ENCODE measurements around the gene LRP1B.

The LRP1B gene

DNA sequence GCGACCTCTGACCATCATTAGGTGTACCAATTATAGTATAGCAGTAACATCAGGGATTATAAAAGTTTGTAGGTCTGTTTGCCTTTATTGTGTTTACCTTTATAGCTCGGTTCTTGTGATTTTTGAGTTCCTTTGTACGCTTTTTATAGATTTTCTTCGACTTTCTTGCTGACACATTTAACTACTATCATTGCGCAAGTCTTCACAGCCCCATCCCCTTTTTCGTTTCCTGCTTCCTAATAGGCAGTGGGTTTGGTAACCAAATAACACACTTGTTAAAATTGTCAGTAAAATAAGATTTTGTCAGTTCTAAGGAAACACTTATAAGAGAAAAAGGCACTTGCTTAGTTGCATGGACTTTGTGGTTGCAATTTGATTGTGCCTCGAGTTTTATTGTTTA lies 541.5 kb downstream of the LRP1B start (continued):
- TF ChIP-seq, protein P1, sequence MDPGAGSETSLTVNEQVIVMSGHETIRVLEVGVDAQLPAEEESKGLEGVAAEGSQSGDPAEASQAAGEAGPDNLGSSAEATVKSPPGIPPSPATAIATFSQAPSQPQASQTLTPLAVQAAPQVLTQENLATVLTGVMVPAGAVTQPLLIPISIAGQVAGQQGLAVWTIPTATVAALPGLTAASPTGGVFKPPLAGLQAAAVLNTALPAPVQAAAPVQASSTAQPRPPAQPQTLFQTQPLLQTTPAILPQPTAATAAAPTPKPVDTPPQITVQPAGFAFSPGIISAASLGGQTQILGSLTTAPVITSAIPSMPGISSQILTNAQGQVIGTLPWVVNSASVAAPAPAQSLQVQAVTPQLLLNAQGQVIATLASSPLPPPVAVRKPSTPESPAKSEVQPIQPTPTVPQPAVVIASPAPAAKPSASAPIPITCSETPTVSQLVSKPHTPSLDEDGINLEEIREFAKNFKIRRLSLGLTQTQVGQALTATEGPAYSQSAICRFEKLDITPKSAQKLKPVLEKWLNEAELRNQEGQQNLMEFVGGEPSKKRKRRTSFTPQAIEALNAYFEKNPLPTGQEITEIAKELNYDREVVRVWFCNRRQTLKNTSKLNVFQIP (CRISPR knock-in tag; IDR thresholded peaks at IDR 0.05; ENCODE audit: borderline replicate concordance, low read depth): no peak

DNA sequence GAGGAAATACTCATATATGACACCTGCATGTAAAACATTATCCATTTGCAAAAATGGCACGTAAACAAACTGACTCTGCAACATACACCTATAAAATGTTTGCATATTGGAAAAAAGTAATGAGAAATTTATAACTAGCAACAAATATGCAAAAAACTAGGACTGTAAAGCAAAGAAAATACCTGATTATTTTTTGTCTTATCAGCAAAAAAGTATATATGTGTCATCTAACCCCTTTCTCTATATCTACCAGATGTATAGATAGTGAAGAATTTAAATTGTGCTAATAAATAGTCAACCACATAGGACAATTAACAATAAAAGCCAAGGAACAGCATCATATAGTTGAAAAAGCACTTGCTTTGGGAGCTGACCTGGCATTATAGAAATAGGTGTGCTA lies 543.8 kb downstream of the LRP1B start:
- no peak for ATAC-seq
- TF ChIP-seq ZNF565 (CRISPR knock-in tag; conservative IDR thresholded peaks at IDR 0.05; ENCODE audit: low read depth) (no peak), ESRRG (CRISPR knock-in tag; IDR thresholded peaks at IDR 0.05) (no peak), ZNF8 (CRISPR knock-in tag; IDR thresholded peaks at IDR 0.05) (no peak), GLIS3 (CRISPR knock-in tag; IDR thresholded peaks at IDR 0.05) (no peak), TCF4 (CRISPR knock-in tag; IDR thresholded peaks at IDR 0.05; ENCODE audit: borderline replicate concordance) (no peak), ZFP30 (CRISPR knock-in tag; IDR thresholded peaks at IDR 0.05) (no peak), ISL1 (CRISPR knock-in tag; IDR thresholded peaks at IDR 0.05) (no peak), TOX (CRISPR knock-in tag; IDR thresholded peaks at IDR 0.05; ENCODE audit: borderline replicate concordance) (no peak)
- TF ChIP-seq, protein P1 (CRISPR knock-in tag; IDR thresholded peaks at IDR 0.05; ENCODE audit: borderline replicate concordance, low read depth): no peak

DNA sequence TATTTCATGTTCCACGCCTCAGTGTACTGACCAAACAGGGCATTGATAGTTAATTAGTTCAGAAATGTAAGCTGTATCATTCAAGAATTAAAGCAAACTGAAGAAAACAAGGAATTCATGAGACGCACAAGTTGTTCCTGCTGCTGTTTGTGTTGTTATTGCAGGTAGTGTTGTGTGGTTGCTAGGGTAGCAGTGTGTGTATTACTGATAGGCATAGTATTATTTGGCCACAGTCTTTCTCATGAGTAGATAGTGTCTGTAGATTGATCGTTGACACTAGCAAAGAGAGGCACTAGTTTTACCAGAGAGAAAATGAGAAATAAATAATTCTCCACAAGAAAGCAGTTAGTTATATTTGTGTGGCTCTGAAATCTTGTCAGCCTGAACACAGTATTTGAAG lies 548.6 kb downstream of the LRP1B start:
- ATAC-seq: no peak
- TF ChIP-seq ARNTL (CRISPR knock-in tag; IDR thresholded peaks at IDR 0.05; ENCODE audit: borderline replicate concordance, low read depth) (no peak), ZFP30 (CRISPR knock-in tag; IDR thresholded peaks at IDR 0.05) (no peak), OSR1 (CRISPR knock-in tag; IDR thresholded peaks at IDR 0.05) (no peak), TCF4 (CRISPR knock-in tag; IDR thresholded peaks at IDR 0.05; ENCODE audit: borderline replicate concordance) (no peak), BACH2 (CRISPR knock-in tag; IDR thresholded peaks at IDR 0.05; ENCODE audit: borderline replicate concordance) (no peak), CSDC2 (CRISPR knock-in tag; IDR thresholded peaks at IDR 0.05) (no peak), ISL1 (CRISPR knock-in tag; IDR thresholded peaks at IDR 0.05) (no peak), TOX (CRISPR knock-in tag; IDR thresholded peaks at IDR 0.05; ENCODE audit: borderline replicate concordance) (no peak), ZFP3 (CRISPR knock-in tag; IDR thresholded peaks at IDR 0.05) (no peak), GLIS3 (CRISPR knock-in tag; IDR thresholded peaks at IDR 0.05) (no peak)
- TF ChIP-seq, protein P2, sequence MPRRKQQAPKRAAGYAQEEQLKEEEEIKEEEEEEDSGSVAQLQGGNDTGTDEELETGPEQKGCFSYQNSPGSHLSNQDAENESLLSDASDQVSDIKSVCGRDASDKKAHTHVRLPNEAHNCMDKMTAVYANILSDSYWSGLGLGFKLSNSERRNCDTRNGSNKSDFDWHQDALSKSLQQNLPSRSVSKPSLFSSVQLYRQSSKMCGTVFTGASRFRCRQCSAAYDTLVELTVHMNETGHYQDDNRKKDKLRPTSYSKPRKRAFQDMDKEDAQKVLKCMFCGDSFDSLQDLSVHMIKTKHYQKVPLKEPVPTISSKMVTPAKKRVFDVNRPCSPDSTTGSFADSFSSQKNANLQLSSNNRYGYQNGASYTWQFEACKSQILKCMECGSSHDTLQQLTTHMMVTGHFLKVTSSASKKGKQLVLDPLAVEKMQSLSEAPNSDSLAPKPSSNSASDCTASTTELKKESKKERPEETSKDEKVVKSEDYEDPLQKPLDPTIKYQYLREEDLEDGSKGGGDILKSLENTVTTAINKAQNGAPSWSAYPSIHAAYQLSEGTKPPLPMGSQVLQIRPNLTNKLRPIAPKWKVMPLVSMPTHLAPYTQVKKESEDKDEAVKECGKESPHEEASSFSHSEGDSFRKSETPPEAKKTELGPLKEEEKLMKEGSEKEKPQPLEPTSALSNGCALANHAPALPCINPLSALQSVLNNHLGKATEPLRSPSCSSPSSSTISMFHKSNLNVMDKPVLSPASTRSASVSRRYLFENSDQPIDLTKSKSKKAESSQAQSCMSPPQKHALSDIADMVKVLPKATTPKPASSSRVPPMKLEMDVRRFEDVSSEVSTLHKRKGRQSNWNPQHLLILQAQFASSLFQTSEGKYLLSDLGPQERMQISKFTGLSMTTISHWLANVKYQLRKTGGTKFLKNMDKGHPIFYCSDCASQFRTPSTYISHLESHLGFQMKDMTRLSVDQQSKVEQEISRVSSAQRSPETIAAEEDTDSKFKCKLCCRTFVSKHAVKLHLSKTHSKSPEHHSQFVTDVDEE (CRISPR knock-in tag; IDR thresholded peaks at IDR 0.05): no peak
- TF ChIP-seq, protein P3, sequence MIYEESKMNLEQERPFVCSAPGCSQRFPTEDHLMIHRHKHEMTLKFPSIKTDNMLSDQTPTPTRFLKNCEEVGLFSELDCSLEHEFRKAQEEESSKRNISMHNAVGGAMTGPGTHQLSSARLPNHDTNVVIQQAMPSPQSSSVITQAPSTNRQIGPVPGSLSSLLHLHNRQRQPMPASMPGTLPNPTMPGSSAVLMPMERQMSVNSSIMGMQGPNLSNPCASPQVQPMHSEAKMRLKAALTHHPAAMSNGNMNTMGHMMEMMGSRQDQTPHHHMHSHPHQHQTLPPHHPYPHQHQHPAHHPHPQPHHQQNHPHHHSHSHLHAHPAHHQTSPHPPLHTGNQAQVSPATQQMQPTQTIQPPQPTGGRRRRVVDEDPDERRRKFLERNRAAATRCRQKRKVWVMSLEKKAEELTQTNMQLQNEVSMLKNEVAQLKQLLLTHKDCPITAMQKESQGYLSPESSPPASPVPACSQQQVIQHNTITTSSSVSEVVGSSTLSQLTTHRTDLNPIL (CRISPR knock-in tag; IDR thresholded peaks at IDR 0.05; ENCODE audit: low read depth): no peak

DNA sequence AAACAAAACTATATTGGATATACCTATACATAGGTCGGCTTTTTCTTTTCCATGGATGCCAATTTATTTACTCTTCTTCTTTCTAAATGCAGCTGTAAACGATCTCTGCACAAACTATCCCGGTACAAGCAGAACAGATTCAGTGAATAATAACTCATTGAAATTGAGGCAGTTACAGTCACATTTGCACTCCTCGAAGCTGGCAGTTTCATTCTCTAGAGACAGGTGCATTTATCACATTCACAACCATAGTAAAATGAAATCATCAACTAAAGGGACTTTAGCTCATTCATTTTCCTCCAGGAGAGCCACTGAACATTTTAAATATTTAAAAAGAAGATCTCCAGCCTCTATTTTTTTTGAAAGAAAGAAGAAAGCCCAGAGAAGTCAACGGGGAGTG lies 551.7 kb downstream of the LRP1B start:
- no peak for ATAC-seq
- TF ChIP-seq OSR1 (CRISPR knock-in tag; IDR thresholded peaks at IDR 0.05) (no peak), ZFP3 (CRISPR knock-in tag; IDR thresholded peaks at IDR 0.05) (no peak), ZNF565 (CRISPR knock-in tag; conservative IDR thresholded peaks at IDR 0.05; ENCODE audit: low read depth) (no peak), ZNF70 (CRISPR knock-in tag; IDR thresholded peaks at IDR 0.05) (no peak), ISL1 (CRISPR knock-in tag; IDR thresholded peaks at IDR 0.05) (no peak), TOX (CRISPR knock-in tag; IDR thresholded peaks at IDR 0.05; ENCODE audit: borderline replicate concordance) (no peak), GLIS3 (CRISPR knock-in tag; IDR thresholded peaks at IDR 0.05) (no peak), RARB (CRISPR knock-in tag; IDR thresholded peaks at IDR 0.05) (no peak), ARNTL (CRISPR knock-in tag; IDR thresholded peaks at IDR 0.05; ENCODE audit: borderline replicate concordance, low read depth) (no peak), ZC3H10 (CRISPR knock-in tag; IDR thresholded peaks at IDR 0.05) (no peak), ZNF8 (CRISPR knock-in tag; IDR thresholded peaks at IDR 0.05) (no peak), ZFP30 (CRISPR knock-in tag; IDR thresholded peaks at IDR 0.05) (no peak)
- TF ChIP-seq, protein P1 (CRISPR knock-in tag; IDR thresholded peaks at IDR 0.05; ENCODE audit: borderline replicate concordance, low read depth): no peak
- TF ChIP-seq, protein P2 (CRISPR knock-in tag; IDR thresholded peaks at IDR 0.05): no peak
- TF ChIP-seq, protein P4, sequence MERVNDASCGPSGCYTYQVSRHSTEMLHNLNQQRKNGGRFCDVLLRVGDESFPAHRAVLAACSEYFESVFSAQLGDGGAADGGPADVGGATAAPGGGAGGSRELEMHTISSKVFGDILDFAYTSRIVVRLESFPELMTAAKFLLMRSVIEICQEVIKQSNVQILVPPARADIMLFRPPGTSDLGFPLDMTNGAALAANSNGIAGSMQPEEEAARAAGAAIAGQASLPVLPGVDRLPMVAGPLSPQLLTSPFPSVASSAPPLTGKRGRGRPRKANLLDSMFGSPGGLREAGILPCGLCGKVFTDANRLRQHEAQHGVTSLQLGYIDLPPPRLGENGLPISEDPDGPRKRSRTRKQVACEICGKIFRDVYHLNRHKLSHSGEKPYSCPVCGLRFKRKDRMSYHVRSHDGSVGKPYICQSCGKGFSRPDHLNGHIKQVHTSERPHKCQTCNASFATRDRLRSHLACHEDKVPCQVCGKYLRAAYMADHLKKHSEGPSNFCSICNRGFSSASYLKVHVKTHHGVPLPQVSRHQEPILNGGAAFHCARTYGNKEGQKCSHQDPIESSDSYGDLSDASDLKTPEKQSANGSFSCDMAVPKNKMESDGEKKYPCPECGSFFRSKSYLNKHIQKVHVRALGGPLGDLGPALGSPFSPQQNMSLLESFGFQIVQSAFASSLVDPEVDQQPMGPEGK (CRISPR knock-in tag; IDR thresholded peaks at IDR 0.05; ENCODE audit: borderline replicate concordance): no peak

All from SK-N-SH treated with all-trans-retinoic acid at 6 μM for 48 hours (cell line).